ENCODE measurements around the gene SNAP23.

Gene SNAP23

GRCh38 chr15:42577514-42578031 lies 82.1 kb downstream of the SNAP23 start:
- Histone ChIP-seq H3K79me2 (ENCODE audit: low read length) (0 out of 2 replicates have a peak, but pooled peaks cover 3% of the 10 kb centered on the region), H3K27me3 (ENCODE audit: low read depth, low read length) (peaks cover 14% of the 10 kb centered on the region; the same call in 1 of the 2 replicates), H4K20me1 (ENCODE audit: insufficient read depth, low read length) (no peaks in the 10 kb centered on the region), H3K36me3 (replicated peaks; ENCODE audit: low read depth, low read length) (no peaks in the 10 kb centered on the region), H3K4me2 (ENCODE audit: low read length) (no peak overlapping the region), H3K4me3 (ENCODE audit: low read length) (no peak overlapping the region), H2AFZ (ENCODE audit: low read depth, low read length) (no peak overlapping the region), H3K9ac (ENCODE audit: low read length) (no peak overlapping the region), H3K4me1 (ENCODE audit: low read length) (peaks cover 9% of the 10 kb centered on the region; the same call in 1 of the 2 replicates), H3K9me3 (ENCODE audit: insufficient read depth, low read length) (no peaks in the 10 kb centered on the region), H3K27ac (ENCODE audit: low read length) (no peak overlapping the region)
- TF ChIP-seq CTCF (IDR thresholded peaks at IDR 0.05; ENCODE audit: low read depth, low read length) (no peak), EZH2phosphoT487 (IDR thresholded peaks at IDR 0.05; ENCODE audit: low read depth) (no peak)

- H3K4me3 ChIP-seq (ENCODE audit: low read length) = no peak overlapping the region
- no peak overlapping the region for H3K27ac ChIP-seq (ENCODE audit: low read length)
- H2AFZ ChIP-seq (ENCODE audit: low read depth, low read length) = no peak overlapping the region
- 0 out of 2 replicates have a peak, but pooled peaks cover 3% of the 10 kb centered on the region for H3K79me2 ChIP-seq (ENCODE audit: low read length)
- H3K4me1 ChIP-seq (ENCODE audit: low read length) = peaks cover 9% of the 10 kb centered on the region; the same call in 1 of the 2 replicates
- TF ChIP-seq EZH2phosphoT487 (IDR thresholded peaks at IDR 0.05; ENCODE audit: low read depth) = no peak
- TF ChIP-seq CTCF (IDR thresholded peaks at IDR 0.05; ENCODE audit: low read depth, low read length) = no peak
- no peak overlapping the region for H3K9ac ChIP-seq (ENCODE audit: low read length)
- no peaks in the 10 kb centered on the region for H4K20me1 ChIP-seq (ENCODE audit: insufficient read depth, low read length)
- no peaks in the 10 kb centered on the region for H3K9me3 ChIP-seq (ENCODE audit: insufficient read depth, low read length)
- no peaks in the 10 kb centered on the region for H3K36me3 ChIP-seq (replicated peaks; ENCODE audit: low read depth, low read length)
- no peak overlapping the region for H3K4me2 ChIP-seq (ENCODE audit: low read length)
- H3K27me3 ChIP-seq (ENCODE audit: low read depth, low read length) = peaks cover 14% of the 10 kb centered on the region; the same call in 1 of the 2 replicates
These were observed 83.6 kb downstream of the SNAP23 start for GRCh38 chr15:42578984-42579537.

GRCh38 chr15:42581272-42581730 lies 85.9 kb downstream of the SNAP23 start:
- Histone ChIP-seq H3K4me1 (ENCODE audit: low read length) (peaks cover 3% of the 10 kb centered on the region; the same call in 1 of the 2 replicates), H3K4me3 (ENCODE audit: low read length) (peak overlapping the region; percentile 77), H3K27ac (ENCODE audit: low read length) (no peak overlapping the region), H3K36me3 (replicated peaks; ENCODE audit: low read depth, low read length) (no peaks in the 10 kb centered on the region), H3K4me2 (ENCODE audit: low read length) (peak overlapping the region; percentile 68), H3K9ac (ENCODE audit: low read length) (peak overlapping the region; percentile 33; the same call in 1 of the 2 replicates), H3K79me2 (ENCODE audit: low read length) (0 out of 2 replicates have a peak, but pooled peaks cover under 1% of the 10 kb centered on the region), H2AFZ (ENCODE audit: low read depth, low read length) (peak overlapping the region; percentile 48; the same call in 1 of the 2 replicates), H4K20me1 (ENCODE audit: insufficient read depth, low read length) (no peaks in the 10 kb centered on the region), H3K9me3 (ENCODE audit: insufficient read depth, low read length) (no peaks in the 10 kb centered on the region), H3K27me3 (ENCODE audit: low read depth, low read length) (peaks cover 14% of the 10 kb centered on the region; the same call in 1 of the 2 replicates)
- TF ChIP-seq CTCF (IDR thresholded peaks at IDR 0.05; ENCODE audit: low read depth, low read length) (0 out of 2 replicates have a peak, but pooled peaks have one; percentile 7), EZH2phosphoT487 (IDR thresholded peaks at IDR 0.05; ENCODE audit: low read depth) (no peak)
